ENCODE measurements around the gene GUCY1A1. TPM values are rescaled to one million over a fixed set of nuclear protein-coding genes. Genes with fewer than 3 reads are reported as not detected.

The GUCY1A1 gene
- total RNA-seq, 1 experiment from 2014 or later: 0.20 TPM

GRCh38 chr4:155765149-155765548 is 98.5 kb downstream of the GUCY1A1 start:
- peaks cover 31% of the 10 kb centered on the region for H3K4me1 Mint-ChIP-seq
- H3K4me3 Mint-ChIP-seq: no peak overlapping the region
- CTCF ChIA-PET: no interaction called here
- H3K36me3 Mint-ChIP-seq: no peaks in the 10 kb centered on the region
- H3K27ac Mint-ChIP-seq: no peak overlapping the region
- H3K27me3 Mint-ChIP-seq (ENCODE audit: low read depth): peaks cover 8% of the 10 kb centered on the region
- POLR2A ChIA-PET: no interaction called here
- no peak for ATAC-seq
- TF ChIP-seq ZBTB43 (CRISPR knock-in tag; IDR thresholded peaks at IDR 0.05): no peak
- TF ChIP-seq MLX (CRISPR knock-in tag; IDR thresholded peaks at IDR 0.05): no peak
- TF ChIP-seq HMGXB4 (CRISPR knock-in tag; IDR thresholded peaks at IDR 0.05): no peak
- TF ChIP-seq CTCF (IDR thresholded peaks at IDR 0.05): no peak
- TF ChIP-seq E2F1 (CRISPR knock-in tag; IDR thresholded peaks at IDR 0.05): no peak
- TF ChIP-seq TP53 (CRISPR knock-in tag; IDR thresholded peaks at IDR 0.05): no peak
- TF ChIP-seq MAX (CRISPR knock-in tag; IDR thresholded peaks at IDR 0.05): no peak
- no peaks in the 10 kb centered on the region for H3K9me3 Mint-ChIP-seq
- DNase-seq (ENCODE audit: low spot score): no peak

- Mint-ChIP-seq H3K4me1 (peaks cover 31% of the 10 kb centered on the region), H3K36me3 (no peaks in the 10 kb centered on the region), H3K4me3 (no peak overlapping the region), H3K27me3 (ENCODE audit: low read depth) (no peaks in the 10 kb centered on the region; the same call in 1 of the 2 replicates), H3K27ac (no peak overlapping the region), H3K9me3 (no peaks in the 10 kb centered on the region)
- CTCF ChIA-PET: no interaction called here
- ATAC-seq: no peak
- POLR2A ChIA-PET: no interaction called here
- DNase-seq (ENCODE audit: low spot score): no peak
- TF ChIP-seq NR1H2 (CRISPR knock-in tag; IDR thresholded peaks at IDR 0.05) (no peak), ATF2 (CRISPR knock-in tag; IDR thresholded peaks at IDR 0.05; ENCODE audit: borderline replicate concordance, low read depth) (no peak), PRRX2 (CRISPR knock-in tag; IDR thresholded peaks at IDR 0.05) (no peak), KAT7 (CRISPR knock-in tag; IDR thresholded peaks at IDR 0.05; ENCODE audit: borderline replicate concordance) (no peak), ZNF138 (CRISPR knock-in tag; conservative IDR thresholded peaks at IDR 0.05) (no peak)
These were observed 100.0 kb downstream of the GUCY1A1 start for GRCh38 chr4:155766622-155767021.

GRCh38 chr4:155768370-155768769 is 101.7 kb downstream of the GUCY1A1 start:
- ATAC-seq (no peak), DNase-seq (ENCODE audit: low spot score) (no peak)
- CTCF ChIA-PET: no interaction called here

More at GRCh38 chr4:155768370-155768769, 101.7 kb downstream of the GUCY1A1 start:
- Mint-ChIP-seq H3K4me3 (no peak overlapping the region), H3K27me3 (ENCODE audit: low read depth) (no peaks in the 10 kb centered on the region), H3K9me3 (no peaks in the 10 kb centered on the region), H3K27ac (no peak overlapping the region), H3K36me3 (no peaks in the 10 kb centered on the region), H3K4me1 (peaks cover 35% of the 10 kb centered on the region)
- POLR2A ChIA-PET: no interaction called here
- no peak for TF ChIP-seq TEAD1 (CRISPR knock-in tag; IDR thresholded peaks at IDR 0.05)
- no peak for TF ChIP-seq SP1 (CRISPR knock-in tag; conservative IDR thresholded peaks at IDR 0.05)
- TF ChIP-seq GTF2I (CRISPR knock-in tag; conservative IDR thresholded peaks at IDR 0.05): no peak
- TF ChIP-seq FOXP1 (CRISPR knock-in tag; IDR thresholded peaks at IDR 0.05; ENCODE audit: borderline replicate concordance): no peak
- TF ChIP-seq GRHL2 (CRISPR knock-in tag; IDR thresholded peaks at IDR 0.05; ENCODE audit: insufficient replicate concordance, severe bottlenecking): no peak
- TF ChIP-seq NR2C2 (CRISPR knock-in tag; IDR thresholded peaks at IDR 0.05): no peak
- no peak for TF ChIP-seq ZBTB43 (CRISPR knock-in tag; IDR thresholded peaks at IDR 0.05)
- no peak for TF ChIP-seq PREB (CRISPR knock-in tag; IDR thresholded peaks at IDR 0.05; ENCODE audit: borderline replicate concordance)

Data from WTC11 (cell line).